Measurements from ENCODE around the gene IKZF1.

- TF ChIP-seq, protein P1, sequence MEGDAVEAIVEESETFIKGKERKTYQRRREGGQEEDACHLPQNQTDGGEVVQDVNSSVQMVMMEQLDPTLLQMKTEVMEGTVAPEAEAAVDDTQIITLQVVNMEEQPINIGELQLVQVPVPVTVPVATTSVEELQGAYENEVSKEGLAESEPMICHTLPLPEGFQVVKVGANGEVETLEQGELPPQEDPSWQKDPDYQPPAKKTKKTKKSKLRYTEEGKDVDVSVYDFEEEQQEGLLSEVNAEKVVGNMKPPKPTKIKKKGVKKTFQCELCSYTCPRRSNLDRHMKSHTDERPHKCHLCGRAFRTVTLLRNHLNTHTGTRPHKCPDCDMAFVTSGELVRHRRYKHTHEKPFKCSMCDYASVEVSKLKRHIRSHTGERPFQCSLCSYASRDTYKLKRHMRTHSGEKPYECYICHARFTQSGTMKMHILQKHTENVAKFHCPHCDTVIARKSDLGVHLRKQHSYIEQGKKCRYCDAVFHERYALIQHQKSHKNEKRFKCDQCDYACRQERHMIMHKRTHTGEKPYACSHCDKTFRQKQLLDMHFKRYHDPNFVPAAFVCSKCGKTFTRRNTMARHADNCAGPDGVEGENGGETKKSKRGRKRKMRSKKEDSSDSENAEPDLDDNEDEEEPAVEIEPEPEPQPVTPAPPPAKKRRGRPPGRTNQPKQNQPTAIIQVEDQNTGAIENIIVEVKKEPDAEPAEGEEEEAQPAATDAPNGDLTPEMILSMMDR (conservative IDR thresholded peaks at IDR 0.05; ENCODE audit: low read depth, low read length) = no peak
- no peak for TF ChIP-seq MXI1 (IDR thresholded peaks at IDR 0.05; ENCODE audit: borderline replicate concordance, low read depth, low read length)
- TF ChIP-seq POLR2A (IDR thresholded peaks at IDR 0.05; ENCODE audit: low read depth, low read length) = no peak
- no peak for TF ChIP-seq RCOR1 (IDR thresholded peaks at IDR 0.05; ENCODE audit: insufficient replicate concordance, low read length)
- TF ChIP-seq FOS (IDR thresholded peaks at IDR 0.05; ENCODE audit: low read depth, low read length) = no peak
- no peak for TF ChIP-seq RFX5 (IDR thresholded peaks at IDR 0.05; ENCODE audit: low read depth, low read length)
- no peak for TF ChIP-seq MAFK (IDR thresholded peaks at IDR 0.05; ENCODE audit: low read depth, low read length)
- no peak for TF ChIP-seq SMC3 (IDR thresholded peaks at IDR 0.05; ENCODE audit: low read depth, low read length)
- no peak for TF ChIP-seq CEBPB (IDR thresholded peaks at IDR 0.05; ENCODE audit: low read depth, low read length)
- no peak for TF ChIP-seq RAD21 (IDR thresholded peaks at IDR 0.05; ENCODE audit: low read length)
- no peak for TF ChIP-seq NFE2L2 (IDR thresholded peaks at IDR 0.05; ENCODE audit: low read depth, low read length)
- TF ChIP-seq MAZ (IDR thresholded peaks at IDR 0.05; ENCODE audit: borderline replicate concordance, low read depth, low read length) = no peak
These were observed 92.3 kb downstream of the IKZF1 start for GRCh38 chr7:50396856-50397255.
